ENCODE results near the gene AUTS2.
A peak's percentile ranks its signal among the peaks of the same experiment; 100 is the strongest.

AUTS2 gene

DNA sequence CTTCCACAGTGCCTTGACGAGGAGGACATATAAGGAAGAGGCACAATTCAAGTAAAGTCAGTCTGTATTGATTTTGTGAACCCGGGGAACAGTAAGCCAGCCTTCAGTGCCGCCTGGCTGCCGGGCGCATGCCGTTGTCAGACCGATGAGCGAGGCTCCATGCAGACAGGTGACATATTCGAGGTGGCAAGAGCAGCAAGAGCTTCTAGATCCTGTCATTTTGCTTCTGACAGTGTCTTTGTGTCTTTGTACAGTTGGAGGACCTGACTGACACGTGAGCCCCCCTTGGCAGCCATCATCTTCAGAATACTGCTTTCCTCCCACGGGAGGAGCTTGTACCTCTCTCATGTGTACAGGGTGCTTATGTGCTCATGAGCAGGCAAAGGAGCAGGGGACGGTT is 1146.2 kb downstream of the AUTS2 start:
- no peak for DNase-seq

DNA sequence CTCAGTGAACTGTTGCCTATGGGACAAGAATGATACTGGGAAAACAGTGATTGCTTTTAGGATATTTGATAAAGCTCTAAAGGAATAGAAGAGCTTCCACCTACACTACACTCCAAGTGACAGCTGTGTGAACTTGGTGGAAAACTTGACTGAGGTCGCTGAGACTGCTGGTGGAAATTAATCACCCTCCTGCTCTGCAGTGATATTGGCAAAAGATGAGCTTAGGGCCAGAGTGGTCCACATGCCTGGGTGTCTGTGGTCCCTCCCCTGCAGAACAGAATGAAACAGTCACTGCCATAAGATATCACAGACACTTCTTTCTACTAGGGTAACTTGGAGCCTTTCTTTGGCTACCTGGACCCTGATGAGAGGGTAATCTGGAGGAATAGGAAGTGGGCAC is 1151.6 kb downstream of the AUTS2 start:
- no peak for DNase-seq

- DNase-seq: no peak
These were observed 1153.6 kb downstream of the AUTS2 start for GRCh38 chr7:70751895-70752294.

DNA sequence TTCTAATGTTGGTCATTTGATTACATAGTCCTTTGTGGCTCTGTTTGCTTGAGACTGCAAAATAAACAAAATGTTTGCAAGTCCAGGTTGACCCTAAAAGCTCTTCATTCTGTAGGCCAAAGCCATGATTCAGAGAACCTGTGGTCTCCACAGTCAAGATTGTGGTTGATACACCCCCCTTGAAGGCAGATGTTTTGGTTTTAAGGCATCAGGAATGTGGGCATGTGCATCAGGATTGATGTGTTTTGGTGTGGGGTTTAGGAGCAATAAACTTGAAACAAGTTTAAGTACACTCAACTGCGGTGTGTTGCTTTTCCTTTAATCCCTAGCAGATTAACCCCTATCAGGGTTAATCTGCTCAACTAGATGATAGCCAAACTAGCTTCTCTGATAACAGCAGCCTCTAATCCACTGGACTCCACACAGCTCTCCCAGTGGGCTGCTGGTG is 1154.5 kb downstream of the AUTS2 start:
- peak; percentile 67 for DNase-seq

DNA sequence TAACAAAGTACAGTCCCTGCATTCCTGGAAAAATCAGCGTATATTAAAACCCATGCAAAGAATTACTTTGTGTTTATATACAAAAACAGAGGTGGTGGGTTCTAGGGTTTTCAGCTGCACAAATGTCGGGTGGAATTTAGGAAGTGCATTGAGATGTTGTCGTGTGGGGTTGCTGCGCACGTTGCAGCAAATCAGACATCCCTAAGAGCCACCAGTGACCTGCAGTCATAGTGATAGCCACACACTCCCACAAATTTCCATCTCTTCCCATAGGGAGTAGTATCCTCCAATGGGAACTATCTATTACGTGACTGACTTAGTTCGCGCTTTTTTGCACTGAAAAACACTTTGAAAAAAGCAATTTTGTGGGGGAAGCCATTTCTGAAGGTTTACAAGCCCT is 1158.5 kb downstream of the AUTS2 start:
- no peak for DNase-seq

DNA sequence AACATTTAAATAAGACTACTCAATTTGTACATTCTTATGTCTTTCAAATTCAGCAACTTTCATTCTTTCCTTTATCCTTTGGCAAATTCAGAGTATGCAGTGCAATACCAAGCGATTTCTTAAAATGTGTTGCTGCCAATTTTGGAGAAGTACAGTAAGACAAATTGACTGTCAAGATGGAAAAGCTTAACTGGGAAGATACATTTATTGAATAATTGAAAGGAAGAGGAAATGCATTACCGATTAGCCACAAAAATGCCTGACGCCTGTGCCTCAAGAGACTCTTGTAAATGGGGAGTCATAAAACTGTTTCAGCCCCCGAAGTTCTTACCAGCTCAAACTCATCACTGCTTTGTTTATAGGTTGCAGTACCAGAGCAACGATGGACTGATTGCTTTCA is 1160.4 kb downstream of the AUTS2 start:
- peak; percentile 31 for DNase-seq

DNA sequence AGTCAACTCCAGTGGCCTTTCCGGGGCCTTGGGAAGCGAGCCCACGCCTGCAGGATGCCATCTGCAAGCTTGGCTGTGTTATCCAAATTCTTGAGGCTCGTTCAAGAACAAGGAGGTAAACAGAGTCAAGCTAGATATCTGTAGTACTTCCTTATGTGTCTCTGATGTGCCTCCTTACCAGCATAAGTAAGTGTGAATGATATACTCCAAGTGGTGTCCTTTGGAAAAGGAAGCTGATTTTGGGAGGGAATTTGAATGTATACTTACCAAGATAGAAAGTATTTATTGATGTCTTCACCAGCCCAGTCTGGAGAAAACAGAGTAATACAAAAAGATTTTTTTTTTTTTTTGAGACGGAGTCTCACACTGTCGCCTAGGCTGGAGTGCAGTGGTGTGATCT is 1161.4 kb downstream of the AUTS2 start:
- no peak for DNase-seq

GRCh38 chr7:70761711-70762328 is 1163.5 kb downstream of the AUTS2 start:
- no peak for DNase-seq

- no peak for DNase-seq
These were observed 1164.4 kb downstream of the AUTS2 start for GRCh38 chr7:70762696-70763095.

- no peak for DNase-seq
These were observed 1165.9 kb downstream of the AUTS2 start for GRCh38 chr7:70763961-70764691.

GRCh38 chr7:70764701-70765208 is 1166.5 kb downstream of the AUTS2 start:
- DNase-seq: no peak

DNA sequence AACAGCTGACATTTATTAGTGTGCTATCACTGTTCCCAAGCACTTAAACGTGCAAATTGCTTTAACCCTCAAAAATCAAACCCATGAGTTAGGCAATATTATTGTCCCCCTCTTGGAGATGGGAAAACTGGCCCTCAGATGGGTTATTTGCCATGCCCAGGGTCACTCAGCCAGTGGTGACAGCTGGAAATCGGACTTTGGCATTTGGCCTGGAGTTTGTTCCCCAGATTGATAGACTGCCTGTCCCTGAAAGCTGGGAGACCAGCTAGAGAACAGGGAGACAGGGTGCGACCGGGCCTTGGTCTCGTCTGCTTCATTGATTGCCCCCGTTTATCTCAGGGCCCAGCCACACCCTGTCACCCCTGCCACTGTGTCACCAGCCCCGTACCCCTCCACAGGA is 1167.4 kb downstream of the AUTS2 start:
- no peak for DNase-seq

- no peak for DNase-seq
These were observed 1167.8 kb downstream of the AUTS2 start for GRCh38 chr7:70766109-70766508.

GRCh38 chr7:70766694-70767093 is 1168.4 kb downstream of the AUTS2 start:
- no peak for DNase-seq

- DNase-seq: no peak
These were observed 1171.9 kb downstream of the AUTS2 start for GRCh38 chr7:70770154-70770553.

DNA sequence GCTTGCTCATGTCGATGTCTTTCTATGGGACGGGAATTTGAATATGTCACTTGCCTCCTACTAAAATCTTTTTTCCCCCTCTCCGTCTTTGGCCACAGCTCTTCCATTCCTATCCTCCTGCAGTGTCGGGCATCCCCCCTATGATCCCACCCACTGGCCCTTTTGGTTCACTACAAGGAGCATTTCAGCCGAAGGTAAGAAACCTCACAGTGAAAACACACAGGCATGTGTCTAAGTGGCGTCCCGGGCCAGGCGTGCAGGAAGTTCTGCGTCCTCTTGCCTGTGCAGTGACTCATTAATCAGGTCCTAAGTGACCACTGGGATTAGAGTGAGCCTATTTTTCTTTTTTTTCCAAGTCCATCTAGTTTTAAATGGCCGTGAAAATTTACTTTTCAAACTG is 1173.2 kb downstream of the AUTS2 start:
- no peak for DNase-seq

GRCh38 chr7:70772891-70773290 is 1174.6 kb downstream of the AUTS2 start:
- DNase-seq: no peak

GRCh38 chr7:70773406-70773805 is 1175.1 kb downstream of the AUTS2 start:
- no peak for DNase-seq

- DNase-seq: no peak
These were observed 1176.8 kb downstream of the AUTS2 start for GRCh38 chr7:70774950-70775527.

DNA sequence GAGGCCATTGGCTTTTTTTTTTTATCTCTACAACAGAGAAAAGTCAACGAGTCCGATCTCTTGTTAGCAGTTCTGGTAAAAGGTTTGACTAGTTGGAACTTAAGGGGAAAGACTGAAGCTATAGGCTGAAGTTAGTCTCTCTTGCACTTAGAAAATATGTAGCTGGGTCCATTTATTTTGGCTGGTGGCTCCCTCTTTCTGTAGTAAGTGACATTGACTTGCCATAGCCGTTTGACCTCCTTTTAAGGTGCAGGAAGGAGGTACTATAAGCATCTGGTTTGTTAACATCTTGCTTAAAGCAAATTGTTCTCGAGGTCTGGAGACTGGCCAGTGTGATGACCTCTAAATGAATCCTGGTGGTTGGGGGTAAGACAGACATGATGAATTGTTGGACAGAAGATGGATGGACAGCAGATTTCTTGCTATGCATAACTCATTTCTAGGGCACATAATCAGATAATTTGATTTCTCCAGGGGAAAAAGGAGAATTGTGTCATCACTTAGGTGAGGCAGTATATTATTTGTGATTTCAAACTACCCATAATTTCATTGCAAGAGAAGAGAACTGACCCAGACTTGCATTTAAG is 1177.4 kb downstream of the AUTS2 start:
- peak; percentile 38 for DNase-seq

DNA sequence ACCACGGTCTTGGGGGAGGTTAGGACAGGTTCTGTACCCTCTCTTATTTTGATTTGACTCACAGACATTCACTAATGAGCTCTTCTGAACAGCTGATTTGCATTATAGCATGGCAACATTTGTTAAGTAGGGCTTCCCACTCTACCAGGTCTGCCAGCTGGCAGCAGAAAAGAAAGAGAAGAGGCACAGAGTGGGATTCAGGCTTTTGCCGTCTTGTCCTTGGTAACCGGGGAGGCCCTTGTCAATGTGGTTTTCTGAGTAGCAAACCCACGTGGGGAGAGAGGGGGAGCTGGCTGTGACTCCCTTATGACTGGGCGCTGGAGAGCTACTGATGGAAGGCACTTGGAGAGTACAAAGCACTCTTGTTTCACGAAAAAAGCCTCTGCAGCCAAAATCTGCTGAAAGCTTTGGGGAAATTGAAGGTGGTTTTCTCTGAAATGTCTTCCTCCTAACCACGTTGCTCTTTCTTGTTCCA is 1178.4 kb downstream of the AUTS2 start:
- peak; percentile 40 for DNase-seq

DNA sequence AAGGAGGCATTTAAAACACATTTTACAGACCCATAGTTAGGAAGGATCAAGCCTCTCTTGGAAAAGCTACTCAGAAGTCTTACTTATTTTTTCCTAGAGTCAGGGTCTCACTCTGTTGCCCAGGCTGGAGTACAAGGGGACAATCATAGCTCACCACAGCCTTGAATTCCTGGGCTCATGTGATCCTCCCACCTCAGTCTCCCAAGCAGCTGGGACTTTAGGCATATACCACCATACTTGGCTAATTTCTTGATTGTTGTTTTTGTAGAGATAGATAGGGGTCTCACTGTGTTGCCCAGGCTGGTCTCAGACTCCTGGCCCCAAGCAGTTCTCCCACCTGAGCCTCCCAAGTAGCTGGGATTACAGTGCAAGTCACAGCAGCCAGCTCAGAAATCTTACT is 1179.0 kb downstream of the AUTS2 start:
- DNase-seq: no peak

DNA sequence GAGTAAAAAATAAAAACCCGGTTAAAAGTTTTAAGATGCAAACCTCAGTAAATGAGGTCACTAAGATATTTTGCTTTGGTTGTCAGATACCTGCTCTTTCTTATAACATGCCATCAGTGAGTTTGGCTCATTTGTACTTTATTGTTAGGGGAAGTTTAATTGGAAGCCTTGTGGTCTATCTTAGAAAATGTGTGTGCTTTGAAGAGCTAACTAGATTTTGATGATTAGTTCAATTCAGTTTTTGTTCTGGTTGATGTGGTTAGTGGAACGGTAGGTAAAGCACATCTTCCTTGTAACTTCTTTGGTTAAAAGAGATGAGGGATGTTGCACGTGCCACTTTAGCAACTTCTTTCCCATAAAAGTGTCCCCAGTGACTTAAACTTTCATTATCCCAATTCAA is 1180.3 kb downstream of the AUTS2 start:
- no peak for DNase-seq

GRCh38 chr7:70779321-70779720 is 1181.0 kb downstream of the AUTS2 start:
- DNase-seq: no peak

All from fibroblast of skin of right biceps (primary cell).